Thyroid gland (tissue), 4 donors: ENCODE measurements around the gene ZBTB7C.

Source experiments
- POLR2A ChIP-seq, 2 donors: fragments of 450-650 bp; IDR thresholded peaks; one replicate each; pipeline ENCODE4 v1.6.1; 2017; ENCODE audit warnings: antibody characterized with exemption in 2 of 2, mild to moderate bottlenecking in 2 of 2, moderate library complexity in 1 of 2
- TF ChIP-seq, protein P1 (sequence below), 6 experiments: fragments of 200-600 bp in 3 of 6; fragments of 450-650 bp in 3 of 6; sonication (generic) in 3 of 6; IDR thresholded peaks; one replicate each; pipeline ENCODE4 v1.5.1; 2016 to 2019; ENCODE audit warnings: antibody characterized with exemption in 6 of 6, mild to moderate bottlenecking in 2 of 6, inconsistent platforms in 1 of 6, moderate library complexity in 1 of 6

DNA sequence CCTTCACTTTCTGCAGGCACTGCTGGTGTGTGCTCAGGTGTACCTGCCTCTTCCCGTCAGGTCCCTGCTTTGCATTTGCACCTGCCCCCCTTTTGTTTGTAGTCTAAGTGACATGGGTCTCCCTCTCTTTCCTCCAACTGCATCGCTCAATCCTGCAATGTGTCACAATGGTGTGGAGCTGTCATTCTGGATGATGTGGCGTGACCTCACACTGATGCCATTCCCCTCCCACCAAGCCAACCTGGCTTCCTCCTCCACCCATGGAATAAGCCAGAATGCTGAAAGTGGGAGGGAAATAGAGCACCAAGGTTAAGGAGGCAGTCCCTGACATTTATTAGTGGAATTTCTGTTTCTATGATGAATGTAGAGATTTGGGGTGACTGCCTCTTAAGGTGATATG lies 156.7 kb downstream of the ZBTB7C start:
- TF ChIP-seq, protein P1, sequence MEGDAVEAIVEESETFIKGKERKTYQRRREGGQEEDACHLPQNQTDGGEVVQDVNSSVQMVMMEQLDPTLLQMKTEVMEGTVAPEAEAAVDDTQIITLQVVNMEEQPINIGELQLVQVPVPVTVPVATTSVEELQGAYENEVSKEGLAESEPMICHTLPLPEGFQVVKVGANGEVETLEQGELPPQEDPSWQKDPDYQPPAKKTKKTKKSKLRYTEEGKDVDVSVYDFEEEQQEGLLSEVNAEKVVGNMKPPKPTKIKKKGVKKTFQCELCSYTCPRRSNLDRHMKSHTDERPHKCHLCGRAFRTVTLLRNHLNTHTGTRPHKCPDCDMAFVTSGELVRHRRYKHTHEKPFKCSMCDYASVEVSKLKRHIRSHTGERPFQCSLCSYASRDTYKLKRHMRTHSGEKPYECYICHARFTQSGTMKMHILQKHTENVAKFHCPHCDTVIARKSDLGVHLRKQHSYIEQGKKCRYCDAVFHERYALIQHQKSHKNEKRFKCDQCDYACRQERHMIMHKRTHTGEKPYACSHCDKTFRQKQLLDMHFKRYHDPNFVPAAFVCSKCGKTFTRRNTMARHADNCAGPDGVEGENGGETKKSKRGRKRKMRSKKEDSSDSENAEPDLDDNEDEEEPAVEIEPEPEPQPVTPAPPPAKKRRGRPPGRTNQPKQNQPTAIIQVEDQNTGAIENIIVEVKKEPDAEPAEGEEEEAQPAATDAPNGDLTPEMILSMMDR (IDR thresholded peaks at IDR 0.05): no peak
- TF ChIP-seq POLR2A (IDR thresholded peaks at IDR 0.05): no peak
